Calu3 (cell line): Measurements from ENCODE around the gene BAD. TPM values are rescaled to one million over a fixed set of nuclear protein-coding genes. Genes with fewer than 3 reads are reported as not detected.

Experiments used
- BruUV-seq: library from RNA; stranded (reverse); fragments of 400-500 nt; replicated peaks from 2 replicates; lab custom pipeline; 2021; lab: Mats Ljungman, UMichigan
- CTCF ChIA-PET: fragments of 300-600 bp; sonication (Branson Sonifier 250); formaldehyde crosslinking; loops from one replicate; lab custom pipeline; 2022; ENCODE audit warnings: antibody characterized with exemption; lab: Charles Lee
- DNase-seq: peaks from one replicate; pipeline ENCODE4 v3.0.0; 2022
- H3K27ac Mint-ChIP-seq: one replicate; pipeline ENCODE4 v1.8.0; 2022; ENCODE audit warnings: mixed read lengths; ENCODE audit not compliant: unreplicated experiment
- H3K27me3 Mint-ChIP-seq: one replicate; pipeline ENCODE4 v1.8.0; 2022; ENCODE audit warnings: mixed read lengths; ENCODE audit not compliant: unreplicated experiment
- H3K36me3 Mint-ChIP-seq: one replicate; pipeline ENCODE4 v1.8.0; 2022; ENCODE audit warnings: mild to moderate bottlenecking, moderate library complexity, mixed read lengths; ENCODE audit not compliant: insufficient read depth, unreplicated experiment
- H3K4me1 Mint-ChIP-seq: one replicate; pipeline ENCODE4 v1.8.0; 2022; ENCODE audit warnings: mild to moderate bottlenecking, low read depth, mixed read lengths; ENCODE audit not compliant: unreplicated experiment
- H3K4me3 Mint-ChIP-seq: one replicate; pipeline ENCODE4 v1.8.0; 2022; ENCODE audit warnings: mild to moderate bottlenecking, low read depth, moderate library complexity, mixed read lengths; ENCODE audit not compliant: unreplicated experiment
- H3K9me3 Mint-ChIP-seq: one replicate; pipeline ENCODE4 v1.8.0; 2022; ENCODE audit warnings: low read depth, mixed read lengths; ENCODE audit not compliant: unreplicated experiment
- CTCF ChIP-seq: fragments of 200-600 bp; IDR thresholded peaks from one replicate; pipeline ENCODE4 v1.8.0; 2022; ENCODE audit warnings: antibody characterized with exemption; ENCODE audit not compliant: unreplicated experiment
- intact Hi-C: fragments of 100-400 bp; cut with micrococcal nuclease; formaldehyde crosslinking; loops from one replicate; pipeline ENCODE4 v1.10.0; 2022; ENCODE audit not compliant: unreplicated experiment
- total RNA-seq: library from RNA; stranded (reverse); gene quantifications from 2 replicates; pipeline ENCODE4 v1.2.3, GENCODE V29; 2022

Gene BAD
- total RNA-seq, 1 experiment from 2014 or later: 30.2 TPM

GRCh38 chr11:64297699-64298358 lies 13.4 kb upstream of the BAD start:
- Mint-ChIP-seq H3K4me1 (peaks cover 17% of the 10 kb centered on the region), H3K4me3 (no peak overlapping the region), H3K27ac (no peak overlapping the region), H3K9me3 (no peaks in the 10 kb centered on the region), H3K27me3 (peaks cover 81% of the 10 kb centered on the region), H3K36me3 (peaks cover 4% of the 10 kb centered on the region)
- TF ChIP-seq CTCF: no peak
- intact Hi-C loops: no loop called here
- BruUV-seq: no TSS peak
- CTCF ChIA-PET: no interaction called here
- no peak for DNase-seq

GRCh38 chr11:64296830-64297698 lies 12.6 kb upstream of the BAD start:
- Mint-ChIP-seq H3K4me3 (no peak overlapping the region), H3K36me3 (peaks cover 4% of the 10 kb centered on the region), H3K27ac (no peak overlapping the region), H3K9me3 (no peaks in the 10 kb centered on the region), H3K4me1 (peaks cover 17% of the 10 kb centered on the region), H3K27me3 (peaks cover 89% of the 10 kb centered on the region)
- intact Hi-C loops: no loop called here
- CTCF ChIA-PET: no interaction called here
- TF ChIP-seq CTCF: no peak
- DNase-seq: no peak
- BruUV-seq: no TSS peak

GRCh38 chr11:64296236-64296635 lies 11.8 kb upstream of the BAD start:
- no TSS peak for BruUV-seq
- no peaks in the 10 kb centered on the region for H3K9me3 Mint-ChIP-seq
- H3K36me3 Mint-ChIP-seq: peaks cover 4% of the 10 kb centered on the region
- H3K4me3 Mint-ChIP-seq: no peak overlapping the region
- TF ChIP-seq CTCF: no peak
- no peak overlapping the region for H3K27ac Mint-ChIP-seq
- intact Hi-C loops: no loop called here
- peaks cover 17% of the 10 kb centered on the region for H3K4me1 Mint-ChIP-seq
- DNase-seq: no peak
- CTCF ChIA-PET: no interaction called here
- peaks cover 93% of the 10 kb centered on the region for H3K27me3 Mint-ChIP-seq

- H3K4me1 Mint-ChIP-seq: peaks cover 18% of the 10 kb centered on the region
- no peaks in the 10 kb centered on the region for H3K9me3 Mint-ChIP-seq
- H3K4me3 Mint-ChIP-seq: no peak overlapping the region
- DNase-seq: no peak
- CTCF ChIA-PET: no interaction called here
- no peak for TF ChIP-seq CTCF
- H3K27me3 Mint-ChIP-seq: peaks cover 94% of the 10 kb centered on the region
- peaks cover 5% of the 10 kb centered on the region for H3K36me3 Mint-ChIP-seq
- H3K27ac Mint-ChIP-seq: no peak overlapping the region
- no TSS peak for BruUV-seq
- intact Hi-C loops: no loop called here
These were observed 11.3 kb upstream of the BAD start for GRCh38 chr11:64295760-64296159.
